Activated CD8-positive, alpha-beta memory T cell treated with anti-CD3 and anti-CD28 coated beads, Interleukin-2, amount 50 U/mL, for 4 hours (primary cell): ENCODE data around the gene TET2.
"Not testable (repeated sequence)": the region's sequence is repeated elsewhere in the genome, so short reads cannot be mapped to it uniquely, and the experiment has no call there.

Experiments used
- DNase-seq: peaks from one replicate; pipeline ENCODE4 v3.0.0-alpha.2; 2020

The TET2 gene

DNA sequence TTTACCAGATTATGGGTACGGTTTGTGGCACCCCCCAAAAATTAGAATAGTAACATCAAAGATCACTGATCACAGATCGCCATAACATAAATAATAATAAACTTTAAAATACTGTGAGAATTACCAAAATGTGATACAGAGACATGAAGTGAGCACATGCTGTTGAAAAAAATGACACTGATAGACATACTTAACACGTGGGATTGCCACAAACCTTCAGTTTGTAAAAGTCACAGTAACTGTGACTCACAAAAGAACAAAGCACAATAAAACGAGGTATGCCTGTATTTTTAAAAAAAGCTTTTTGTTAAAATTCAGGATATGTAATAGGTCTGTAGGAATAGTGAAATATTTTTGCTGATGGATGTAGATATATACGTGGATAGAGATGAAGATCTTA, 93.4 kb downstream of the TET2 start:
- no peak for DNase-seq

DNA sequence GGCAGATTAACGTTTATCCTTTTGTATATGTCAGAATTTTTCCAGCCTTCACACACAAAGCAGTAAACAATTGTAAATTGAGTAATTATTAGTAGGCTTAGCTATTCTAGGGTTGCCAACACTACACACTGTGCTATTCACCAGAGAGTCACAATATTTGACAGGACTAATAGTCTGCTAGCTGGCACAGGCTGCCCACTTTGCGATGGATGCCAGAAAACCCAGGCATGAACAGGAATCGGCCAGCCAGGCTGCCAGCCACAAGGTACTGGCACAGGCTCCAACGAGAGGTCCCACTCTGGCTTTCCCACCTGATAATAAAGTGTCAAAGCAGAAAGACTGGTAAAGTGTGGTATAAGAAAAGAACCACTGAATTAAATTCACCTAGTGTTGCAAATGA, 94.8 kb downstream of the TET2 start:
- no peak for DNase-seq

DNA sequence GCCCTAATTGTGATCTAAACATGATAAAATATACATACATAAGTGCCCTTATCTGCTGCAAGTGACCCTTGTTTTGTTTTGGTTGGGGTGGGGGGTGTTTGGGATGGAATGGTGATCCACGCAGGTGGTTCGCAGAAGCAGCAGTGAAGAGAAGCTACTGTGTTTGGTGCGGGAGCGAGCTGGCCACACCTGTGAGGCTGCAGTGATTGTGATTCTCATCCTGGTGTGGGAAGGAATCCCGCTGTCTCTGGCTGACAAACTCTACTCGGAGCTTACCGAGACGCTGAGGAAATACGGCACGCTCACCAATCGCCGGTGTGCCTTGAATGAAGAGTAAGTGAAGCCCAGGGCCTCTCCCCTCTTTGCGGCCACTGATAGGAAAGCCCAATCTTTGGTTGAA, 96.8 kb downstream of the TET2 start:
- no peak for DNase-seq

DNA sequence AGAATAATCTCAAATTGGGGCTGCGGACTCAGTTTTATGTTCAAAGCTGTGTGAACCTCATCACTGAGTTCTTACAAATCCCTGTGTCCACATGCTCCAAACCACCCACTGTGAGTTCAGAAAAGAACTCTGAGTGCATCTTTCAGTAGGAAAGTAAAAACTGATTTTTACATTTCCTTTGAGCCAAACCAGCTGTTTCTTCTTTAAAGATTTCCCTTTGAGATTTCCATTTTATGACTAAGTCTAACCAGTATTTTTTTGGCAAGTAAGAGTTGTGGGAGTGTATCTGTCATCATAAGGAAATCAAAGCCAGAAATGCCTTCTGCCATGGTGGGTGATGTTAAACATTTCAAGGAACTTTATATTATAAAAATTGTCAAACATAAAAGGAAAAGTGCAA, 100.0 kb downstream of the TET2 start:
- DNase-seq = no peak

DNA sequence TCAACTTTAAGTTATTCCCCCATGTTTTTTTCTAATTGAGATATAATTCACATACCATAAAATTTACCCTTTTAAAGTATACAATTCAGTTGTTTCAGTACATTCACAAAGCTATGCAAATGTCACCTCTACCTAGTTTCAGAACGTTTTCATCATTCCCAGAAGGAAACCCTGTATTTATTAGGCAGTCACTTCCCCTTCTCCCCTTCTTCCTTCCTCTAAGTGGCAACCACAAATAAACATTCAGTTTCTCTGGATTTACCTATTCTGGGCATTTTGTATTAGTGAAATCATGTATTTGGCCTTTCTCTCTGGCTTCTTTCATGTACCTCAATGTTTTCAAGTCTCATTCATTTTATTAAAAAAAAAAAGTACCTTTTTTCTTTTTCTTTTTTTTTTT, 101.9 kb downstream of the TET2 start:
- no peak for DNase-seq

DNA sequence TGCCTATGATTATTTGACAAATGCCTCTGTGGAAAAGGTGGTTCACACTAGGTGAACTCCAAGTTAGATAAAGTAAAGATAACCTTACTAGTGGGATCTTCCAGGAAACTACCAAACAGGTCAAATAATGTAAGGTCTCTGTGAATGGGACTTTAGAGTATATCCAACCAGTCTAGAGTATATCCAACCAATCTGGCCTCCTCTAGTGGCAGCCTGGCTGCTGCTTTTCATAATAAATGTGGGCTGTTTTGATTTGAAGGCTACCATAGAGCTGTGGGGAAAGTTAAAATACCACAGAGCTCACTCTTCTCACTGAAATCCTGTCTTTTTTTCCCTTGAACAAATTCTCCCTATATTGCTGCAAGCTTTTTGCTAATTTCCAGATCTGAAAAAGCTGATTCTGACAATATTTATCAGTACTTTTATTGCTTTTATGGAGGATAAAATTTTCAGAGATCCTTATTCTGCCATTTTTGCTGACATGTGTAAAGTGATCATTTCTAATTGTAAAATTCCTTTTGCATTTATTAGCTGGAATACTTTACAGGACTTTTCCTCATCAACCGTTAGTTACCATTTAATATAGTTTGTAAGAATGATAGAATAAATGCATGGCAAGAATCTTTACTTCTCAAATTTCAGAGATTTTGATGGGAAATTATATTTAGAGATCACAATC, 111.3 kb downstream of the TET2 start:
- DNase-seq = no peak

DNA sequence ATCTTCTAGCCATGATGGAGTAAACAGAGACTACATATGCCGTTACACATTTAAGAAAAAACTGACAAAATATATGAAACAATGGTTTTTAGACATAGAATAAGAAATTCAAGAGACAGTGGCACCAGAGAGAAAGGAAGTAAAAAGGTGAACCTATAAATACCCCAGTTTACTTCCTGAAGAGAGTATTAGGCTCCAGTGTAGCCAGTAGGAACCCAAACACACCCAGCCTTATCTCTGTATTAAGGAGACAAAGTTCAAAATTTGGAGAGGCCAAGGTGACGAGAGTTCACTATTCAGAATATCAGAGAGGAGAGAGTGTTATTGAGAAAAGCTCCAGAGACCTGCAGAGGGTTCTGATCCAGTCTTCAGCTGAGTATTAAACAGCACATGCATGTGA, 119.0 kb downstream of the TET2 start:
- no peak for DNase-seq

DNA sequence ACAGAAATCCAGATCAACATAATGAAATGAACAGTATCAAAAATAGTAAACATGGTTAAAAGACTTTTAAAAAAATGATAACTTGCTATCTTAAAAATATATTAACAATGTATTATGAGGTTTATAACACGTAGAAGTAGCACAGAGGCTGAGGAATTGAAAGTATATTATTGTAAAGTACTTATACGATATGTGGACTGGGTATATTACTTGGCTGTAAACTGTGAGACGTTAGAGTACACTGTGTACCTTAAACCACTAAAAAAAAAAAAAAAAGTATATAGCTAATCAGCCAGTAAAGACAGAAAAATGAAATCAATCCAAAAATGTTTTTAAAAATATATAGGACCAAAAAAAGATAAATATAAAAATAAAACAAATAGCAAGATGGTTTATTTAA, 120.6 kb downstream of the TET2 start:
- no peak for DNase-seq

DNA sequence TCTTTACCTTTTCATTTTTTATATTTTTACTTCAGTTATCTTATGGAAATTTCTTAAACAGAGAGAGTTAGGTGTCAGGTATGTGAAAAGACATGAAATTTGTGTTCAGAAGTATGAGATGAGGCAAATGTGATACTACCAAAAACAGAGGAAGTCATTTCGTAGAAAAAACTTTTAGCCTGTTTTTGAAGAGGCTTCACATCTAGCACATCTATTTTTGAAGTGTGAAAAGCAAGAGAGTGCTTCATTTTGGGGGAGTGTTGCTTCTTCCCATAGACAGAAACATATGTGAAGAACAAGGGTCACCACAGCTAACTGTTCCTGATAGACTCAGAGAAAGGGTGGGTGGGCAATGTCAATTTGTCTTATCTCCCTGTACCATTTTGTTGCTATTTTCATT, 125.3 kb downstream of the TET2 start:
- DNase-seq = no peak

DNA sequence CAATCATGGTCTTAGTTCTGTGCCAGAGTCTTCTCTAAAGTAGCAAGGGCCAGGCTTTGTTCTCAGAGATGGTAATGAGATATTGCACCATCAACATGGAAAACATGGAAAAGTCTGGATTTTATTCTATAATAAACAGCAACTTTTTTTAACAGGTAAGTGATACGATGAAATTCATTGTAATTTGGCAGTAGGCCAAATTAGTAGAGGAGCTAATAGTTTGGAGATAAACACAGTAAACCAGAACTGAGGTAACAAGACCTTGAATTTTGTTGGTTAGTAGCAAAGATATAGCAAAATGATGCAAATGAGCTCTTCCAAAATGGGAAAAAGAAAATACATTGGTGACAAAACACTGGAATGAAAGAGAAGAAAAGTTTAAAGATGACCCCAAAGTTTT, 126.6 kb downstream of the TET2 start:
- no peak for DNase-seq

DNA sequence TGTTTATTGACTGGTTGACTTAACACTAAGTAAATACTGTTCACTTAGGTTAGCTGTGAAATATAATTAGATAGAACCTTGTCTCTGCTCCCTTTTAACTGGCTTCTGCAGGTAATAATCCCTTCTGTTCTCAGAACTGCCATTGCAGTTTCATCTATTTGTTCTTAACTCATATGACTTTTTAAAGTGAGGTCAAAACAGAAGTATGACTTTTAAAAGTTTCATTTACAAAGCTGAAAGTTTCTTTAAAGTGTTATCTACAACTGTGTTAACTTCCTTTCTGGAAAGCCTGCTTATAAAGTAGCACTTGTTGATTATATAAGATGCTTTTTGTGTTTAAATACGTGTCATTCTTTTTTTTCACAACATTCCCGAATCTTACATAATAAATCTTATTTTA, 127.4 kb downstream of the TET2 start:
- DNase-seq = no peak

DNA sequence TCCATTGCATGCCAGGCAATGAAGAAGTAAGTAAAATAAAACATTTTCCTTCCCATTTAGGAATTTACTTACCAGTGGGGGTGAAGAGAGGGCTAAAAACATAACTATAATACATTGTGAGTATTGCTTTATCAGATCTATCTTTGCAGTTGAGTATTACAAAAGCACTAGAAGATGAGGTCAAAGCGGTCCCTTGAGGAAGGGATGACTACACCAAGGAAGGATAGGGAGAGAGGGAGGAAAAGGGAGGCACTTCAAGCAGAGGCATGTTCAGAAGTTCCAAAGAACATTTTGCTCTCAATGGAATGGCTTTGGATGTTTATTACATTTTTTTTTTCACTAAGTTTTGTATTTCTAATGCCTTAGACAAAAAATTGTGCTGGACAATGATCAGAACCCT, 127.8 kb downstream of the TET2 start:
- no peak for DNase-seq

DNA sequence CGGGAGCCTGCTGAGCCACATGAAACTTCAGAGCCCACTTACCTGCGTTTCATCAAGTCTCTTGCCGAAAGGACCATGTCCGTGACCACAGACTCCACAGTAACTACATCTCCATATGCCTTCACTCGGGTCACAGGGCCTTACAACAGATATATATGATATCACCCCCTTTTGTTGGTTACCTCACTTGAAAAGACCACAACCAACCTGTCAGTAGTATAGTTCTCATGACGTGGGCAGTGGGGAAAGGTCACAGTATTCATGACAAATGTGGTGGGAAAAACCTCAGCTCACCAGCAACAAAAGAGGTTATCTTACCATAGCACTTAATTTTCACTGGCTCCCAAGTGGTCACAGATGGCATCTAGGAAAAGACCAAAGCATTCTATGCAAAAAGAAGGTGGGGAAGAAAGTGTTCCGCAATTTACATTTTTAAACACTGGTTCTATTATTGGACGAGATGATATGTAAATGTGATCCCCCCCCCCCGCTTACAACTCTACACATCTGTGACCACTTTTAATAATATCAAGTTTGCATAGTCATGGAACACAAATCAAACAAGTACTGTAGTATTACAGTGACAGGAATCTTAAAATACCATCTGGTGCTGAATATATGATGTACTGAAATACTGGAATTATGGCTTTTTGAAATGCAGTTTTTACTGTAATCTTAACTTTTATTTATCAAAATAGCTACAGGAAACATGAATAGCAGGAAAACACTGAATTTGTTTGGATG, 129.9 kb downstream of the TET2 start:
- no peak for DNase-seq

DNA sequence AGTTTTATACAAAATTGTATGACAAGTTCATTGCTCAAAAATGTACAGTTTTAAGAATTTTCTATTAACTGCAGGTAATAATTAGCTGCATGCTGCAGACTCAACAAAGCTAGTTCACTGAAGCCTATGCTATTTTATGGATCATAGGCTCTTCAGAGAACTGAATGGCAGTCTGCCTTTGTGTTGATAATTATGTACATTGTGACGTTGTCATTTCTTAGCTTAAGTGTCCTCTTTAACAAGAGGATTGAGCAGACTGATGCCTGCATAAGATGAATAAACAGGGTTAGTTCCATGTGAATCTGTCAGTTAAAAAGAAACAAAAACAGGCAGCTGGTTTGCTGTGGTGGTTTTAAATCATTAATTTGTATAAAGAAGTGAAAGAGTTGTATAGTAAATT, 131.0 kb downstream of the TET2 start:
- no peak for DNase-seq

DNA sequence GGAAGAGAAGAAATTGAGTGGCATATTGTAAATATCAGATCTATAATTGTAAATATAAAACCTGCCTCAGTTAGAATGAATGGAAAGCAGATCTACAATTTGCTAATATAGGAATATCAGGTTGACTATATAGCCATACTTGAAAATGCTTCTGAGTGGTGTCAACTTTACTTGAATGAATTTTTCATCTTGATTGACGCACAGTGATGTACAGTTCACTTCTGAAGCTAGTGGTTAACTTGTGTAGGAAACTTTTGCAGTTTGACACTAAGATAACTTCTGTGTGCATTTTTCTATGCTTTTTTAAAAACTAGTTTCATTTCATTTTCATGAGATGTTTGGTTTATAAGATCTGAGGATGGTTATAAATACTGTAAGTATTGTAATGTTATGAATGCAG, 132.6 kb downstream of the TET2 start:
- DNase-seq = no peak

DNA sequence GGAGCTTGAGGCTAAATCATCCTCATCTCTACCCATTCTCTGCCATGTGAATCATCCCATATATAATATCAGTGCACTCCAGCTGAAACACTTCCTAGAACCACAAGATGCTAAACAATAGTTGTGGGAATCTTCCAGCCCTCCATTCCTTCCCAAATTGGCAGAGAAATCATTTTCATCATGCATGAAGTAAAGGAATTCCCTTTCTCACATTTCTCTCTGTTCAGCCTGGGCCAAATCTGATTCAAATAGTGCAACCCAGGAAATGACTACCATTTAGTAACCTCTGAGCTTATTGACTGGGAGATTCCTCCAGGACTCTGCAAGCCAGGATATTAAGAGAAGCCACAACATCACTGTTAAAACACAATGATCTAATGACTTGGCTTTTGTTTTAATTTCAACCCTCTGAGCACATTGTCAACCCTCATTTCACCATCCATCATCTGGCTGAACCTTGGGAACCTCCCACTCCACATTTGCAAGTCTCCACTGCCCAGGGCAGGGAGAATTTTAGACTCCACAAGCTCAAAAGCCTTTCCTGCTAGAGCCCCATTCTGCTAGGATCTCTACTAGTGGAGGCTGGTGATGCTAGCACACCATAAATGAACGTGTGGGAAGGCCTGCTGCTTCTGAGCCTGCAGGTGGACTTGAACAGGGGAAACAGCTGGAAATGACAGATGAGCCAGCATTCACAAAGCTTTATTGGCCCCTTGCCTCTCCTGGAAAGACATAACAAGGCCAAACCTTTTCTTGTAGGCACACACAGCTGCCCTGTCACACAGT, 133.9 kb downstream of the TET2 start:
- DNase-seq = no peak

DNA sequence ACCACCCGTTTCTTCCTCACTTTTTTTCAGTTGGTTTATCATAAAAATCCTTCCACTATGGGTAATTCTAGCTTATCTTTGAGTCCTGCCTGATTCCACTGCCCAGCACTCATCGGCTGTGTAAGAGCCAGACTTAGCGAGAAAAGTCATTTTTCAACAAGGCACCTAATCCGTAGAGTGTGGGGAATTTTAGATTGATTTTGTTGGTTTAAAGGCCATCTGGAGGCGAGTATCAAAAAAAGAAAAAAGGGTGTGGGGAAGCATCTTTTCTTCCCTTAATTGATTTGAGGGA, 134.4 kb downstream of the TET2 start:
- no peak for DNase-seq

DNA sequence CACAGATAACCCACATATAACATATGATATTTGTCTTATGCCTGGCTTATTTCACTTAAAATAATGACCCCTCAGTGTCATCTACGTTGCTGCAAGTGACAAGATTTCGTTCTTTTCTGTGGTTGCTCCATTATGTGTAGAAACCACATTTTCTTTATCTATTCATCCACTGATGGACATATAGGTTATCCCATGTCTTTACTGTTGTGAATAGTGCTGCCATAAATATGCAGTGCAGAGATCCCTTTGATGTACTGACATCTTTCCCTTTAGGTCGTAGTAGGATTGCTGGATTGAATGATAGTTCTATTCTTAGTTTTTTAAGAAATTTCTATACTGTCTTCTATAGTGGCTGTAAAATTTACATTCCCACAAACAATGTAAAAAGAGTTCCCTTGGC, 135.8 kb downstream of the TET2 start:
- DNase-seq = no peak

DNA sequence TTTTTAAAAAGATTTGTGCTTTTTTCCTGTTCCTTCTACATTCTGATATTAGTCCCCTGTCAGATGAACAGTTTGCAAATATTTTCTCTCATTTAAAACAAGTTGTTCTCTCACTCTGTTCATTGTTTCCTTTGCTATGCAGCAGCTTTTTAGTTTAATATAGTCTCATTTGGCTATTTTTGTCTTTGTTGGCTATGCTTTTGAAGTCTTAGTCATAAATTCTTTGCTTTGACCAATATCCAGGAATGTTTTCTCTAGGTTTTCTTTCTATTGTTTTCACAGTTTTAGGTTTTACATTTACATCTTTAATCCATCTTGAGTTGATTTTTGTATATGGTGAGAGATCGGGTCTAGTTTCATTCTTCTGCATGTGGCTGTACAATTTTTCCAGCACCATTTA, 136.8 kb downstream of the TET2 start:
- no peak for DNase-seq

DNA sequence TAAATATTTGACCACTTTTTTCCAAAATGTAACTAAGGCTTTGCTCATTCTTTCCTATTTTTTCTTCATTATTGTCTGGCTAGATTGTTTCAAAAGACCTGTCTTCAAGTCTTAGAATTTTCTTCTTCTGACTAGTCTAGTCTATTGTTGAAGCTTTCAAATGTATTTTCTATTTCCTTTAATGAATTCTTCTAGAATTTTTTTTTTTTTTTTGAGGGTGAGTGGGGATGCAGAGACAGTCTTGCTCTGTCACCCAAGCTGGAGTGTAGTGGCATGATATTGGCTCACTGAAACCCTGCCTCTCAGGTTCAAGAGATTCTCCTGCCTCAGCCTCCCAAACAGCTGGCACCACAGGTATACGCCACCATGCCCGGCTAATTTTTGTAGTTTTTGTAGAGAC, 141.4 kb downstream of the TET2 start:
- DNase-seq = no peak

DNA sequence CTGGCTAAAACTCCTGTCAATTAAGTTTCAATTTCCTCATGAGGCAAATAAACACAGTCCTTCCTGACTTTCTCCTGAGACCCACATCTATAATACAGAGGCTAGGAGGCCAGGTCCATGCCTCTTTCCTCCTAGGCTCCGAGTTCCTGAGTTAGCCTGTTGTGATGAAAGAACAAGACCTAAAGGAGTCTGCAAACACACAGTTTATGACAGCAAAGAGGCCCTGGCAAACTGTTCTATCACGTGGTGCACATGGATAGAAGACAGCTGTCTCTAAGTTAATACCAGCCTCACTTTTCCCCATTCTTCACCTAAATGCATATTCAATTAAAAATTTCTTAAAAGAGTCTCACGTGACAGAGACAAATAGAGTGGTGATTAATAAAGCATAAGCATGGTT, 145.2 kb downstream of the TET2 start:
- DNase-seq = no peak

DNA sequence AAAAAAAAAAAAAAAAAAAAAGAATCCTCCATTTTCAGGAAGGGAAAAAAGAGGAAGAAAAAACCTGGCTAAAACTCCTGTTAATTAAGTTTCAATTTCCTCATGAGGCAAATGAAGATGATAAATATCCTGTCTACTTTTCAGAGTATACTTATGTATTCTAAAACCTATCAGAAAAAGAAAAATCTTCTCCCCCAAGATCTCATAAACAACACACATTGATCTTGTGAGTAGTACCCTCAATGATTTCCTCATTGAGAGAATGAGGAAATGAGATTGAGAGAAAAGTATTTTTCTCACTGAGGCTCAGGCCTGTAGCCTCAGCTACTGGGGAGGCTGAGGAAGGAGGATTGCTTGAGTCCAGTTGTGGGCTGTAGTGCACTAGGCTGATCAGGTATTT, 146.7 kb downstream of the TET2 start:
- DNase-seq = no peak

DNA sequence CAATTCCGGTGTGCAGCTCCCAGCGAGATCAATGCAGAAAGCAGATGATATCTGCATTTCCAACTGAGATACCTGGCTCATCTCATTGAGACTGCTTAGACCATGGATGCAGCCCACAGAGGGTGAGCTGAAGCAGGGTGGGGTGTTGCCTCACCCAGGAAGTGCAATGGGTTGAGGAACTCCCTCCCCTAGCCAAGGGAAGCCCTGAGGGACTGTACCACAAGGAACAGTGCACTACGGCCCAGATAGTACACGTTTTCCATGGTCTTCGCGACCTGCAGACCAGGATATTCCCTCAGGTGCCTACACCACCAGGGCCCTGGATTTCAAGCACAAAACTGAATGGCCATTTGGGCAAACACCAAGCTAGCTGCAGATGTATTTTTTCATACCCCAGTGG, 150.0 kb downstream of the TET2 start:
- DNase-seq = no peak

DNA sequence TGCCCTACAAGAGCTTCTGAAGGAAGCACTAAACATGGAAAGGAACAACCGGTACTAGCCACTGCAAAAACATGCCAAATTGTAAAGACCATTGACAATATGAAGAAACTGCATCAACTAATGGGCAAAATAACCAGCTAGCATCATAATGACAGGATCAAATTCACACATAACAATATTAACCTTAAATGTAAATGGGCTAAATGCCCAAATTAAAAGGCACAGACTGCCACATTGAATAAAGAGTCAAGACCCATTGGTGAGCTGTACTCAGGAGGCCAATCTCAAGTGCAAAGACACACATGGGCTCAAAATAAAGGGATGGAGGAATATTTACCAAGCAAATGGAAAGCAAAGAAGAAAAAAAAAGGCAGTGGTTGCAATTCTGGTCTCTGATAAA, 152.4 kb downstream of the TET2 start:
- not testable (repeated sequence) for DNase-seq

DNA sequence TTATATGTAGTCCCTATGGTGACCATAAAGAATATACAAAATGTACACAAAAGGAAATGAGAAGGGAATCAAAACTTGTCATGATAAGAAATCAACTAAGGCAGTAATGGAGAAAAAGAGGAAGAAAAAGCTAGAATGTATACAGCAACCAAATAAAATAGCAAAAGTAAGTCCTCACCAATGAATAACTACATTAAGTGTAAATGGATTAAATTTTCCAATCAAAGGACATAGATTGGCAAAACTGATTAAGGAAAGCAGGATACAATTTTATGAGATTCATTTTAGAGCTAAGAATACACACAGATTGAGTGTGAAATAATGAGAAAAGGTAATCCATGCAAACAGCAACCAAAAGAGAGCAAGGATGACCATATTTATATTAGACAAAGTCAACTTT, 157.4 kb downstream of the TET2 start:
- no peak for DNase-seq
